SK-MEL-5 (cell line): ENCODE results near the gene MGAT4C. TPM values are rescaled to one million over a fixed set of nuclear protein-coding genes. Genes with fewer than 3 reads are reported as not detected.
"Not testable (repeated sequence)": the region's sequence is repeated elsewhere in the genome, so short reads cannot be mapped to it uniquely, and the experiment has no call there.

Experiments used
- DNase-seq: peaks from one replicate; pipeline ENCODE4 v3.0.0-alpha.2; 2016; ENCODE audit warnings: low read depth, low spot score
- in situ Hi-C: cut with HindIII; loops from 2 replicates; pipeline ENCODE4 v1.10.0; 2016; ENCODE audit warnings: low sequenced_read_pairs, high pct_unique_total_duplicates, low pct_unique_long_range_greater_than_20kb
- total RNA-seq: library from RNA; depleted of rRNA; stranded (reverse); fragments of >200 nt; shearing (Covaris generic); gene quantifications from 2 replicates; pipeline ENCODE4 v1.2.3, GENCODE V29; 2014

MGAT4C gene
- total RNA-seq, 1 experiment from 2014 or later, result 0.08 TPM

GRCh38 chr12:86158956-86159355 lies 97.2 kb downstream of the MGAT4C start:
- in situ Hi-C loops, result no loop called here

GRCh38 chr12:86154620-86155019 lies 101.6 kb downstream of the MGAT4C start:
- DNase-seq, result no peak
- in situ Hi-C loops, result no loop called here

More at GRCh38 chr12:86158956-86159355, 97.2 kb downstream of the MGAT4C start:
- DNase-seq, result no peak

DNA sequence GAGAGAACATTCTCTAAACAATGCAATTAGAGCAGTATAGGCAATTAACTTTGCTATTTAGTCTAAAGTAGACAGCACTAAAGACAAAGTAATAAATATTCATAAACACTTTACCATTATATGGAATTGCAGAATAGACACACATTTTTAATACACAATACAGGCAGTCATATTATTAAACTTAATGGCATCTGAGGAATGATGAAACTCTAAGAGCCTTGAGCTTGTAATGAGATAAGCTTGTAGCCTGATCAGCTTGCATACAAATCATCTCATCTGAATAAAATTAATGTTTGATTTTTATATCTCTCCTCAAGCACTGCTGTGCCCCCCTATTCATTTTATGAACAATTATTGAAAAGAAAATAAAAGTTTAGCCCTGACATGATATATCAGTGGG lies 107.6 kb downstream of the MGAT4C start:
- in situ Hi-C loops, result no loop called here
- DNase-seq, result no peak

GRCh38 chr12:86148071-86148470 lies 108.1 kb downstream of the MGAT4C start:
- no peak for DNase-seq
- in situ Hi-C loops, result no loop called here

DNA sequence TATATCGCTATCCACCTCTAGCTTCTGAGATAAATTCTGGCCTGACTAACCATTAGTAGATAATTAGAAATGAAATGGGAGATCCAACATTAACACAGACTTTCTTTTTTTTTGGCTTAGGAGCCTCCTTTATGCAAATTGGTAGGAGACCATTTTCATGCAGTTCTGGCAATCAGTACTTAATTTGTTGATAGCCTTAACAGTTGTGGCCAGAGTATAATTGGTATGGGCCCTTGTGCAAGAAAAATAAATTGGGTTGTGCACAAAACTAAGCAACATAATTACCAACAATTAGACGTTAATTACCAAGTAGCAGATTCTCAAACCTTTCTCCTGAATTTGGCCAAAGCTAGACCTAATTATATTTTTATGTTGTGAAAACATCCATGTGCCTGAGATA lies 111.0 kb downstream of the MGAT4C start:
- in situ Hi-C loops, result no loop called here
- DNase-seq, result no peak

DNA sequence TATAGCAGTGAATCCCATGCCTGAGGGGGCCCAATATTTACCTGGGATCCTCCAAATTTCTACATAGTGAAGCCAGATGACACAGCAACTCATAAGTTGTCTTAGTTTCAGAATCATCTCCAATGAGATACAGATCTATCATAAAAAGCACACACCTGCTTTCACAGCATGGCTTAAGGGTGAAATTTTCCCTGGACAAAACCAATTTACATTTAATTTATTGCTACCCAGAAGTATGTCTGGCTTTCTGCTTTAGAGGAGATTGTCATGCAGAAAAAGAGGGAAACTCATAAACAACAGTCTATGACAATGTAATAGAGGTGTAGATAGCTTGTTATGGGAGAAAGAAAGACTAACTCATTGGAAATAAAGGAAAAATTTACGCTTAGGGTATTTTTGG lies 113.0 kb downstream of the MGAT4C start:
- DNase-seq, result no peak
- in situ Hi-C loops, result no loop called here

DNA sequence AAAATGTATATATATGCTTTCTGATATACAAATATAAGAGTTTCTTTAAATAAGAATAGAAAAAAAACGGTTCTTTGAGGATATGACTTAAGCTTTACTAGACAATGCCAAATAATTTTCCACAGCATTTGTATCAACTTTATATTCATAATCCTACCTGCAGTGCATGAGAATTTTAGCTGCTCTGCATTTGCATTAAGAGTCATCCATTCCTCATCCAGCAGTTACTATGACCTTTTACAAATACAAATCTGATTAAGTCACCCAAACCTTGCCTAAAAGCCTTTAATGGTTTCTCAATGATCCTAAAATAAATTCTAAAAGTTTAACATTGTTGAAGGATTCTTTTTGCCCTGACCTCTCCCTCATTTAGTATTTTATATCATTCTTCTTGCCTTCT lies 116.5 kb downstream of the MGAT4C start:
- DNase-seq, result no peak
- in situ Hi-C loops, result no loop called here

- in situ Hi-C loops, result no loop called here
- peak; percentile 3 for DNase-seq
Observed at GRCh38 chr12:86138770-86139169, 117.4 kb downstream of the MGAT4C start.

DNA sequence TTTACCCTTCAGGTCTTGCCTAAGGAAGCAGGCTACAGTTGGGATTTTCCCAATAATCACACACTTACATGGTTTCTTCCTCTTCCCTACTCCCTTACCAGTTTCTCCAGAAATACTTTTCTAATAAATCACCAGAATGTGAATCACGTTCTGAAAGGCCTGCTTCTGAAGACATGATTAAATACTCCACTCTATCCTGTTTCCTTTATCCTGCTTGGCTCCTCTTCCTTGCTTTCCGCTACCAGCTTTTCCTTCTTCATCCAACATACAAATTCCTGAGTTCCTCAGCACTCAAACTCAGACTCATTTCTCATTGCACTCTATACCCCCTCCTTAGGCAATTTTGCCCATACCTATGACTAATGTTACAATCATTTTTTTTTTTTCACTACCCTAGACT lies 118.3 kb downstream of the MGAT4C start:
- no peak for DNase-seq
- in situ Hi-C loops, result no loop called here

- in situ Hi-C loops, result no loop called here
Observed at GRCh38 chr12:86134561-86134960, 121.6 kb downstream of the MGAT4C start.

DNA sequence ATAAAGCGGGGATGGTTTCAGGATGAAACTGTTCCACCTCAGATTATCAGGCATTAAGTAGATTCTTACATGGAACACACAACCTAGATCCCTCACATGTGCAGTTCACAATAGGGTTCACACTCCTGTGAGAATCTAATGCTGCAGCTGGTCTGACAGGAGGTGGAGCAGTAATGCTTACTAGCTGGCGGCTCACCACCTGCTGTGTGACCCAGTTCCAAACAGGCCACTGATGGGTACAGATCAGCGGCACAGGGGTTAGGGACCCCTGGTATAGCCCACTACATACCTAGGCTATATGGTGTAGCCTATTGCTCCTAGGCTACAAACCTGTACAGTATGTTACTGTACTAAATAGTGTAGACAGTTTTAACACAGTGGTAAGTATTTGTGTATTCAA lies 129.3 kb downstream of the MGAT4C start:
- DNase-seq, in situ Hi-C loops: not testable (repeated sequence)

More at GRCh38 chr12:86134561-86134960, 121.6 kb downstream of the MGAT4C start:
- DNase-seq, result no peak

DNA sequence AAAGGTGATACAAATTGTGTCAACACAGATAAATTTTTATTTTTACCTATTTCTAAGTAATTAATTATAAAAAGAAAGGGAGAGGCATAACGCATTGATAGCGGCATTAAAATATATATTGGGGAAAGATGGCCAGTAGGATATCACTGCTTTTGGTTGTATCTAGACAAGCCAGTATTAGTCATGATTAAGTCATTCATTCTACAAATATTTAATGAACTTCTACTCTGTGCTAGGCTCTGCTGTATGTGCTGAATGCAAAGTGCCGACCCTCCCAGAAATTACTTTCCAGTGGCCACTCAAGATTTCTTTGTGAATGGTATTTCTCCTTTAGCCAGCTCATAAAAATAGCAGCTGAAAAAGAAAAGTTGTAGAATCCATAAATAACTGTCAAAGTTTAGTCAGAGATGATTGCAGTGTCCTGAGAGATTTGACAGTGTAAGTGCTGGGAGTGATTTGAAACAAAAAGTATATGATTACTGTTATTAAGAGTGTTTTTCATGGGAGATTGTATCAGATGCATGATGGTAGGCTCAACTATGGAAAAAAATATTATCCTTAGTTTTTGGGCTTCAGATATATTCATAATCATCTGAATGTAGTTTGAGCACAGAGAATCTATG lies 133.2 kb downstream of the MGAT4C start:
- no peak for DNase-seq
- in situ Hi-C loops, result no loop called here

GRCh38 chr12:86118161-86118560 lies 138.0 kb downstream of the MGAT4C start:
- peak; percentile 99 for DNase-seq
- in situ Hi-C loops, result no loop called here

DNA sequence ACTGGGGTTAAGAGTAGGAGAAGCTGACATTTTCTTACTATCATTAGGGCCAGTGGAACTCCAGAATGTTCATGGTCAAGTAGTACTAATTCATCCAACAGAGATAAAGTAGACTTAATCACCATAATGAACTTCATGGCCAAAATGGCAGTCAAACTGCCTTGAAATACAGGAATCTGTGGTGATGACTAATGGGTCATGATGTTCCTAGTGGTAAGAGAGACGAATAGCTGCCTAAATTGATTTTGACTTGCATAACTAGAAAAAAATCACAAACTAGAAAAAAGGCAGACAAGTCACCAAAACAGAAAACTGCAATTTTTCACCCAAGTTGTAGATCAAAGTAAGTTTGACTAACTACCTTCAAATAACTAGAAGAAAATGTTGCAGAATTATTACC lies 138.5 kb downstream of the MGAT4C start:
- peak; percentile 87 for DNase-seq
- in situ Hi-C loops, result no loop called here

DNA sequence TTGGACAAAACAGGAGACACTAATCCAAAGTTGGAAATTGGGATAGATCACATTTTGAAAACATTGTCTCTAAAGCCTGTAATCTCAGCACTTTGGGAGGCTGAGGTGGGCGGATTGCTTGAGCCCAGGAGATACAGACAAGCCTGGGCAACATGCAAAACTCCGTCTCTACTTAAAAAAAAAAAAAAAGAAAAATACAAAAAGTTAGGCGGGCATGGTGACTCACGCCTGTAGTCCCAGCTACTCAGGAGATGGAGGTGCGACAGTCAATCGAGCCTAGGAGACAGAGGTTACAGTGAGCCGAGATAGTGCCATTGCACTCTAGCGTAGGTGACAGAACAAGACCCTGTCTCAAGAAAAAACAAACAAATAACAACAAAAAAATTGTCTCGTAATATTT lies 152.1 kb downstream of the MGAT4C start:
- in situ Hi-C loops, result no loop called here
- DNase-seq, result no peak

- in situ Hi-C loops, result no loop called here
- no peak for DNase-seq
Observed at GRCh38 chr12:86097161-86097560, 159.0 kb downstream of the MGAT4C start.

DNA sequence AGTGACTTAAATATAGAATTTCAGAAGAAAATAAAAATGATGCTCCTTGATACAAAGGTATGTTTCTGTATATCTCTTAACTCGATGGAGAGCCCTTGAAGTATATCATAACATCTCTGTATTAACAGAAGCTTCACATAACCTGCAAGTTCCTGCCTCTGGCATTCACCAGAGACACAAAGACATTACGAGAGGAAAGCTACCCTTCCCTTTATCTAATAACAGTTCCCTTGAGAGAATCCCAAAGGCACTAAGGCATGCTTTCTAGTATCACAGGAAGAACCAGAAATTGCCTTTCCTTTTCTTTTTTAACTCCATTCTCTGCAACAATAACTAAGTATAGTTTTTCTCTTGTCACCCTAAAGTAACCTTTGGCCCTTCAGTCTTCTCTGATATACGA lies 164.5 kb downstream of the MGAT4C start:
- DNase-seq, result no peak
- in situ Hi-C loops, result no loop called here

DNA sequence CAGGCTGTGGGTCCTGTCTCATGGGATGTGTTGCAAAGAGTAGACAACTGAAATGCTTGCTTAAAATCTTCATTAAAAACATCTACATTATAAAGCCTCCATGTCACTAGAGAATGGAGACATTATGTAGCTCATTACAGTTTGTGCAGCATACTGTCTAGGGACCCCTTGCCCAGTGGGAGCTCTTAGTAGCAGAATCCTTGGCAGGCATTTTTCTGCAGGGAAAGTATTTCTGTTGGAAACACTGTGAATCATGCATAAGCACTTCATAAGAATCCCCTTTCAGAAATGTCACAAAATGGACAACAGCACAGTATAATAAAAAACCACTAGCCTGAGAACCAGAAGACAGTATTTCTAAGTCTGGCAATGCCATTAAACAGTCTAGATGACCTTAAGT lies 174.3 kb downstream of the MGAT4C start:
- no peak for DNase-seq
- in situ Hi-C loops, result no loop called here

- in situ Hi-C loops, DNase-seq: not testable (repeated sequence)
Observed at GRCh38 chr12:86059052-86059451, 197.1 kb downstream of the MGAT4C start.
